Measurements from ENCODE around the gene AKAP12. TPM values are rescaled to one million over a fixed set of nuclear protein-coding genes. Genes with fewer than 3 reads are reported as not detected.

AKAP12 gene
- total RNA-seq, 1 donor from 2014 or later, result 736 TPM

DNA sequence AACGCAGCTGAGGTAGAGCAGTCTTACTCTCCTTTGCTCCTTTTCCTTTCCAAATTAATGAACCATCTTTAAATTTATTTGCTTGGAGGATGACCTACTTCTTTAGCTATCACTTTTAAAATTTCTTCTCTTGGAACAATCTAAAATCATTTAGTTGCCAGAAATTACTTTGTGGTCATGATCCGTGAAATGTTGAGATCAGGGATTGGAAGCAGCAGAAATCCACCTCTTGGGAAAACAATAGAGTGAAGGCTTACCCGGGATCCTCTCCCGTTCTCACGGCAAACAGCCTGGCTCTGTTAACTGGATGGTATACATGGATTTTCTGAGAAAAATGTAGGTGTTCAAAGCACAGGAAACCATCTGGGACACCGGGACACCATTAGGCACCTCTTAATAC, 7.7 kb downstream of the AKAP12 start:
- no peaks in the 10 kb centered on the region for H3K27me3 Mint-ChIP-seq (ENCODE audit: low read depth)
- DNase-seq (ENCODE audit: low spot score in 2 of 2, unreplicated experiment in 2 of 2), result no peak
- H3K36me3 Mint-ChIP-seq, result peaks cover 23% of the 10 kb centered on the region
- no peaks in the 10 kb centered on the region for H3K9me3 Mint-ChIP-seq
- H3K4me1 Mint-ChIP-seq, result peaks cover 68% of the 10 kb centered on the region
- peak overlapping the region; percentile 85 for H3K27ac Mint-ChIP-seq
- no peak overlapping the region for H3K4me3 Mint-ChIP-seq
- TF ChIP-seq, protein P1, sequence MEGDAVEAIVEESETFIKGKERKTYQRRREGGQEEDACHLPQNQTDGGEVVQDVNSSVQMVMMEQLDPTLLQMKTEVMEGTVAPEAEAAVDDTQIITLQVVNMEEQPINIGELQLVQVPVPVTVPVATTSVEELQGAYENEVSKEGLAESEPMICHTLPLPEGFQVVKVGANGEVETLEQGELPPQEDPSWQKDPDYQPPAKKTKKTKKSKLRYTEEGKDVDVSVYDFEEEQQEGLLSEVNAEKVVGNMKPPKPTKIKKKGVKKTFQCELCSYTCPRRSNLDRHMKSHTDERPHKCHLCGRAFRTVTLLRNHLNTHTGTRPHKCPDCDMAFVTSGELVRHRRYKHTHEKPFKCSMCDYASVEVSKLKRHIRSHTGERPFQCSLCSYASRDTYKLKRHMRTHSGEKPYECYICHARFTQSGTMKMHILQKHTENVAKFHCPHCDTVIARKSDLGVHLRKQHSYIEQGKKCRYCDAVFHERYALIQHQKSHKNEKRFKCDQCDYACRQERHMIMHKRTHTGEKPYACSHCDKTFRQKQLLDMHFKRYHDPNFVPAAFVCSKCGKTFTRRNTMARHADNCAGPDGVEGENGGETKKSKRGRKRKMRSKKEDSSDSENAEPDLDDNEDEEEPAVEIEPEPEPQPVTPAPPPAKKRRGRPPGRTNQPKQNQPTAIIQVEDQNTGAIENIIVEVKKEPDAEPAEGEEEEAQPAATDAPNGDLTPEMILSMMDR (IDR thresholded peaks at IDR 0.05; ENCODE audit: unreplicated experiment), result no peak

DNA sequence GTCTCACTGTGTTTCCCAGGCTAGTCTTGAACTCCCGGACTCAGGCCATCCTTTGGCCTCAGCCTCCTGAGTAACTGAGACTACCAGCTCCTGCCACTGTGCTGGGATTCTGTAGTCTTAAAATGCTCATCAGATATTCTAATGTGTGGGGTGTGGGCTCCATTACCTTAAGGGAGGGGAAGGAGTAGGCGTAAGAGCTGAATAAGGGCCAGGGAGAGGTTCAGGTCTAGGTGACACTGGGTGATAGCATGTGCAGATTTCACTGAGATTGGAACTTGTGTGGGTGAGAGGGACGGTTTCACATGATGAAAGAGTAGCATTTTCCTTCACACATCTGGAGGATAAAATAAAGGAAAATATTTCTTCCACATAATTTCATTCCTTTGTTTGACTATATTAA, 8.5 kb downstream of the AKAP12 start:
- no peaks in the 10 kb centered on the region for H3K9me3 Mint-ChIP-seq
- no peak for DNase-seq (ENCODE audit: low spot score in 2 of 2, unreplicated experiment in 2 of 2)
- peaks cover 71% of the 10 kb centered on the region for H3K4me1 Mint-ChIP-seq
- no peak overlapping the region for H3K4me3 Mint-ChIP-seq
- H3K27me3 Mint-ChIP-seq (ENCODE audit: low read depth), result no peaks in the 10 kb centered on the region
- TF ChIP-seq, protein P1 (IDR thresholded peaks at IDR 0.05; ENCODE audit: unreplicated experiment), result no peak
- peaks cover 21% of the 10 kb centered on the region for H3K36me3 Mint-ChIP-seq
- H3K27ac Mint-ChIP-seq, result peak overlapping the region; percentile 85

DNA sequence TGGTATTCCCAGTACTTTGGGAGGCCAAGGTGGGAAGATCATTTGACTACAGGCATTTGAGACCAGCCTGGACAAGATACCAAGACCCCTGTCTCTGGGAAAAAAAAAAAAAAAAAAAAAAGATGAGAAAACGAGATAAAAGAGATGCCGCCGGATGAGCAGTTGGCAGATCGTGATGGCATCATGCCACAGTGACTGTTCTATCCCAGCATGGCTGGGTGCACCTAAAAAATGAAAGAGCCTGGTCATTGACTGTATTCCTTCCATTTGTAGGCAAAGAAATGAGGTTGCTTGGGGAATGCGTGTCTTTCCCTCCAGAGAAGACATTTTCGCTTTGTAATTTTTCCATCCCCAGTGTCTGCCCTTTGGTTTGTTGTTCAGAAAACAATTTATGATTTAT, 12.9 kb downstream of the AKAP12 start:
- no peak for DNase-seq (ENCODE audit: low spot score in 2 of 2, unreplicated experiment in 2 of 2)
- H3K4me3 Mint-ChIP-seq, result peak overlapping the region; percentile 31

DNA sequence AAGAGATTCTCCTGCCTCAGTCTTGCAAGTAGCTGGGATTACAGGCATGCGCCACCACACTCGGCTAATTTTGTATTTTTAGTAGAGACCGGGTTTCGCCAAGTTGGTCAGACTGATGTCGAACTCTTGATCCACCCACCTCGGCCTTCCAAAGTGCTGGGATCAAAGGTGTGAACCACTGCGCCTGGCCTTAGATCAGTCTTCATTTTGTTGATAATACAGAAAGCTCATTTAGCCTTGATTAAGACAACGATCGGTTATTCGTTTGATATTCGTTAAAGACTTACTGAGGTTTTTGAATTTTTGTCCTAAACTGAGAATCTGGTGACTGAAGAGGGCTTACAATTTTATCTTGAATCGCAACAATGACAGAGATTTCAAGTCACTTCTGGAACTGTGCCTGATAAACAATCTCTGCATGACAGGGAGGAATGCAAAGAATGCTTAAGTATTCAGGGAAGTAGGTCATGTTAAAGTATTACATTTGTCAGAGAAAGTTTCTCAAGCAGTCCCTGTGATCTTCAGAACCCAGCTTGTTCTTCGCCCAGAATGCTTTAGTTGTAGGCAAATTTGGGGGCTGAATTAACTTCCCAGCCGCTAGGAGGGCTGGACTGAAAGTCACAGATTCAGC, 14.8 kb downstream of the AKAP12 start:
- TF ChIP-seq, protein P1 (IDR thresholded peaks at IDR 0.05; ENCODE audit: unreplicated experiment), result no peak
- Mint-ChIP-seq H3K27me3 (ENCODE audit: low read depth) (no peaks in the 10 kb centered on the region), H3K27ac (peak overlapping the region; percentile 99), H3K4me3 (peak overlapping the region; percentile 57), H3K9me3 (no peaks in the 10 kb centered on the region), H3K4me1 (peaks cover 69% of the 10 kb centered on the region), H3K36me3 (peaks cover 9% of the 10 kb centered on the region)
- no peak for DNase-seq (ENCODE audit: low spot score in 2 of 2, unreplicated experiment in 2 of 2)

More for the DNA sequence above, 12.9 kb downstream of the AKAP12 start:
- Mint-ChIP-seq H3K9me3 (no peaks in the 10 kb centered on the region), H3K27me3 (ENCODE audit: low read depth) (no peaks in the 10 kb centered on the region), H3K27ac (peak overlapping the region; percentile 99), H3K36me3 (peaks cover 15% of the 10 kb centered on the region), H3K4me1 (peaks cover 75% of the 10 kb centered on the region)
- TF ChIP-seq, protein P1 (IDR thresholded peaks at IDR 0.05; ENCODE audit: unreplicated experiment), result no peak

DNA sequence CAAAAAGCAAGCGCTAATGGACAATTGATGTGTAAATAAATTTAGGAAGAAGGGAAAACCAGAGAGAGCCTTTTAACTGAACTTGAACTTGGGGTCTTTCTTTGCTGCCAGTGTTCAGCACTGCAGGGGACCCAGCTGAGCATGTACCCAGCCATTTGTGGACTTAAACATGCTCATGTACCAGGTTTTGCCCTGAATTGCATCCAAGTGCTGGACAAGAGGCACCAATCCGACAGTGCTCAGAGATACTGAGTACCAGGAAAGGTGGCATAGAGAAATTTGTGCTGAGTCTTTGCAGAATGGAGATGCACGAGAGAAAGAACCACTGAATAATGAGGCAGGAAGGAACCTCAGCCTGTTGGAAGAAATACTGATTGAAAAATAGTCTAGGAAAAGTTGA, 16.0 kb downstream of the AKAP12 start:
- H3K27me3 Mint-ChIP-seq (ENCODE audit: low read depth), result no peaks in the 10 kb centered on the region
- H3K36me3 Mint-ChIP-seq, result peaks cover 17% of the 10 kb centered on the region
- no peaks in the 10 kb centered on the region for H3K9me3 Mint-ChIP-seq
- no peak for DNase-seq (ENCODE audit: low spot score in 2 of 2, unreplicated experiment in 2 of 2)
- peak overlapping the region; percentile 30 for H3K4me3 Mint-ChIP-seq
- TF ChIP-seq, protein P1 (IDR thresholded peaks at IDR 0.05; ENCODE audit: unreplicated experiment), result no peak
- peak overlapping the region; percentile 99 for H3K27ac Mint-ChIP-seq
- H3K4me1 Mint-ChIP-seq, result peaks cover 72% of the 10 kb centered on the region
